Activated CD4-positive, CD25-positive, alpha-beta regulatory T cell treated with anti-CD3 and anti-CD28 coated beads, Interleukin-2, amount 50 U/mL, for 16 hours (primary cell): ENCODE results near the gene ARL8B.

Experiments used
- DNase-seq: peaks from one replicate; pipeline ENCODE4 v3.0.0-alpha.2; 2020; ENCODE audit warnings: low read depth, low spot score

ARL8B gene

DNA sequence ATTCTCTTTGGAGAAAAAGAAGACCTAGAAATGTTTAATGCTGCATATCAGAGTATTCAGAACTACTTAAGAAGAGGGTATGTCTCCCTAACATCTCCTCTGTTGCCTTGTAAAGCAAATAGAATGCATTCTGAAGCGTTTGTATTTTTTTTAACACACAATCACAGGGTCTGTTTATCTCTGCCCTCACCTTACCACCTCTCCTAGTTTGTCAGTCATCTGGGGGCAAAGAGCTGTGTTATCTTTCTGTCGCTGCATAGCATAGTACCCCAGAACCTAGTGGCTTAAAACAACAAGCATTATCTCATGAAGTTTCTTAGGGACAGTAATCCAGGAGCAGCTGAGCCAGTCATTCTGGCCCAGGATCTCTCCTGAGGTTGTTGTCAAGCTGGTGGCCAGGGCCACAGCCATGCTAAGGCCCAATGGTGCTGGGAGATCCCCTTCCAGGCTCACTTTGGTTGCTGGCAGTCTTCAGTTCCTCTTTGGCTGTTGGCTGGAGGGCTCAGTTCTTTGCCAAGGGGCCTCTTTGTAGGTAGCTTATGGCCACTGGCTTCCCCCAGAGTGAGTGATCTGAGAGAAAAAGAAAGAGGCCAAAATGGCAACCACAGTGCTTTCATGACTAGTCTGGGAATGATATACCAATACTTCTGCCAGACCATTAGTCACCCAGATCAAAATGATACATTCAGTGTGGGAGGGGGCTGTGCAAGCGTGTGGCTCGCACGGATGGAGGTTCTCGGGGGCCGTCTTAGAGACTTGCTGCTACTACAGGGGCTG is 83.3 kb downstream of the ARL8B start:
- no peak for DNase-seq

DNA sequence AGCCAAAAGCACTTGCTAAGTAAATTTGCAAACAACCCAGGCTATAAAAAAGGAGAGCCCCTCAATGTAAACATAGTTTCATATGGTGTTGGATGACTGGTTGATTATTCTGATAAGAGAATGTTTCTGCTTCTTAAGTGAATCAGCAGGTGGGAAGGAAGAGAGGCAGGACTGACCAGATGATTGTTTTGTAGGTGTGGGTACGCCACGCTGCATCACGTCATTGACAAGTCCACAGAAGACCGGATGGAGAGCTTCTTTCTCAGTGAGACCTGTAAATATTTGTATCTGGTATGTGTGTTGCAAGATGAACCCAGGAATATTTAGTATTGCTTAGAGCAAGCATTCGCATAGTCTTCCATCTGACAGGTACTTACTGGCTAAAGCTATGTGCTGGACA is 88.8 kb downstream of the ARL8B start:
- DNase-seq = no peak

DNA sequence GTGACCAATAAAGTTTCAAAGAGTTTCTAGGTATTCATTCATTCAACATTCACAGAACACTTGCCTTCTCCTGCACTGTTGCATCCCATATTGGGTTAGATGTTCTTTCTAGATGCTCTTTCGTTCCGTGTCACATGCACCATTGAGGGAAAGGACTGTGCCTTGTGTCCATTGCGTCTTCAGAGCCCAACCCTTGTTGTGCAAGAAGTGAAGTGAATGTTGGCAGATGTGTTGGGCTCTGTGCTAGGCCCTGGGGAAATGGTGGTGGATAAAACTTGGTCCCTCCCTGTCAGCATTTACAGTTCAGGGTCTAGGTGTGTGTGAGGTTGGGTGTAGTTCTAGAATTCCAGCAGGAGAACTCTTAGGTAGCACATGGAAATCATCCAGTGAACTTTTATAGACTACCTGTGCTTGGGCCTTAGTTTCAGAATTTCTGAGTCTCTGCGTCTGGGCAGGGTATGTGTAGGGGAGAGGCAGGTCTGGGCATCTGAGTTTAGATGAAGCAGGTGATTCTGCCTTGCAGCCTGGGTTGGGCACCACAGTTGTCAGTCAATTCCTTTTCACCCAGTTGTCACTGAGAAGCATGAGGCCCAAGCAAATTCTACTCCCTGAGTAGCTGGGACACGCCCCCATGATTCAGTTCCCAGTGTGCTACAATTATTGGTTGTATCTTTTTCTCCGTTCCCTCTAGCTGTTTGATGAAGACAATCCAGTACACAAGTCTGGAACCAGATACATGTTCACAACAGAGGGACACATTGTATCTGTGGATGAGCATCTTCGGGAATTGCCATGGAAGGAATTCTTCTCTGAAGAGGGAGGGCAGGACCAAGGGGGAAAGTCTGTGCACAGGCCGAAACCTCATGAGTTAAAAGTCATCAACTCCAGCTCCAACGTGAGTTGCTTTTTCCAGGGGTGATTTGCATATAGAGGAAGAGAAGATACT is 90.8 kb downstream of the ARL8B start:
- no peak for DNase-seq

DNA sequence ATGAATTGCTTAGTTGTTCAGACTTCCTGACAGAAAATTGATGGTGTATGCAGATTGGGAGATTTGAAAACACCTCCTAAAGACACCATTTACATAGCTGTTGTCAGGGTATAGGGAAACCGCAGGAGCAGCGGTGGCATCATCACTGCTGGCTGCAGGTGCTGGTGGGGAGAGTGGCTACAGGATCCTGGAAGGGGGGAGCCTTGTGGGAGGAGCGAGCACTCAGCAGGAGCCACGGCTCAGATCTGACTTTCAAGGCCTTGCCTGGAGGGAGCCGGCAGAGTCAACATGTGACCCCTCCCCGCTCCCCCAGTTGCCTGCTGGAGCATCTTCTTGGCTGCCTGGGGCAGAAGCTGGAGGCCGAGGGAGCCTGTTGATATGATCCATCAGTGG is 91.5 kb downstream of the ARL8B start:
- no peak for DNase-seq

DNA sequence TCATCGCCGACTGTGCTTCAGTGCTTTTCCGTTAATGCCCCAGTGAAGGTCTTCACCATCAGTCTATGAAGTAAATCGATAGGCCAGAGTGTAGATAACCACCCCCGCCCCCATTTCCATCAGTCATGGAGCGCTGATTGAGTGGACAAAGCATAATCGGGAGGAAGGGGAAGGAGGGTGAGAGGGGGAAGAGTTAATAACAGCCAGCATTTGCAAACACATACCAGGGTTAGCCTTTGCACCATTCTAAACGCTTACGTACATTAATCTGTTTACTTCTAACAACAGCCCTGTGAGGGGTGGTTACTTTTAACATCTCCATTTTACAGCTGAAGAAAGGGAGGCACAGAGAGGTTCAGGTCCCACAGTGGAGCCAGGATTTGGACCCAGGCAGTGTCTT is 92.3 kb downstream of the ARL8B start:
- DNase-seq = no peak

DNA sequence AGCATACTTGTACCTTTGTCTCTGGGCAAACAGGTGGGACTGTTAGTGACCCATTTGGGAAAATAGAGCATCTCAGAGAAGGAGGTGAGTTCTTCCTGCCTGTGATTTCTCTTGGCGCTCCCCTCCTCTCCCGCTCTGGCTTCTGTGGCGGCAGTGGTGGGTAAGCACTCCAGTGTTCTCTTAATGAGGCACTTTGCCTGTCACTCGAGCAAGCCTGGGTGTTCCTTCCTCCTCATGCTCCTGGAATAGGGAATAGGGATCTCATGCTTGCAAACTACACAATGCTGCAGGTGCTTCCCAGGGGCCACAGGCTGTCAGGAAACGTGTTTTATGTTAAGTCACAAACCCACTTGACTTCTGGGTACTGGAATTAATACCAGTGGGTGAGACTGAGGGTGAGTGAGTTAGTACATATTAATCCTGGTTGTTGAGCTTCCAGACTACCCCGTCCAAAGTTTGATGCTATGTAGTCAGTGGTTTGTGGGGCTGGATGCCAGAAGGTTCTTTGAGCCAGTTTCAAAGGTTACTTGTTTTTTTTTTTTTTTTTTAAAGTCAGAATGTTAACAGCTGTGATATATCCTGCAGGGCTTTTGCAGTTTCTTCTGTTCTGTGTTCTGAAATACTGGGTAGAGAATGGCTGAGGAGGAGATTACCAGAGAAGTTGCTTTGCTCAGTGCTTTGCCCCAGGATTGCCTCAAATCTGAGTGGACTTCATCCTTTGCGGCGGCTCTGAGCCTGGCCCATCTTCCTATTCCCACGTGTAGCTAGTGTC is 95.9 kb downstream of the ARL8B start:
- no peak for DNase-seq

DNA sequence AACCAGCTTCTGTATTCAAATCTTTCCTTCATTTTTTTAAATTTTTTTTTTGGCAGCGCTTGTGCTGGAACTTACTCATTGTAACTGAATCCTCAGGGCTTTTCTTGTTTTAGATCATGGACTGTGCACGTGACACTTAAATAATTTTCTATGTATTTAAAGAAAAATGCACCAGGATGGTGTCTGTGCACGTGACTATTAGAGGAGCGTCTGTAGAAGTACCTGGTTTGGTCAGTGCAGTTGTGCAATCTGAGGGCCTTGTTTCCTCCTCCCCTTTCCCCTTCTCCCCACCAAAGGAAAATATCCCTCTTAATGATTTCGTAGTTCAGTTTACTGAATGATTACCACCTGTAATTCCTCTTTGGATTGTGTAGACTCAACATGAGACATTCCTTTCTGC is 96.7 kb downstream of the ARL8B start:
- no peak for DNase-seq

DNA sequence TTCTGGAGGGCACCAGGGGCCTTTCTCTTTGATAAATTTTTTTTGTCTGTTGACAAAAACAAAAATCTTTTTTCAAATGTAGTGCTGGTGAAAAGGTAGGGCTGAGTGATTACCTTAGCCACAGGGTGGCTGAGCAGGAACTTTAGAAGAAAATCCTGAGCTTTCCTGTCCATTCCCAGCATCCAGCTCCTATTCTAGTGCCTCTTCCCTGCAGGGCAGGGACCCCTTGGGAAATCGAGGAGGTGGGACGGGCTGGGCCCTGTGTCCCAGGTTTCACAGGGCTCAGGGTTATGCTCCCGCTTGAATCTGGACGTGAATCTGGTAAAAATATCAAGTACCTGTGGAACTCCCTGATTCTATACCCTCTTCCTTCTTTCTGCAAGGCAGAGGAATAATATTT is 97.1 kb downstream of the ARL8B start:
- DNase-seq = no peak

DNA sequence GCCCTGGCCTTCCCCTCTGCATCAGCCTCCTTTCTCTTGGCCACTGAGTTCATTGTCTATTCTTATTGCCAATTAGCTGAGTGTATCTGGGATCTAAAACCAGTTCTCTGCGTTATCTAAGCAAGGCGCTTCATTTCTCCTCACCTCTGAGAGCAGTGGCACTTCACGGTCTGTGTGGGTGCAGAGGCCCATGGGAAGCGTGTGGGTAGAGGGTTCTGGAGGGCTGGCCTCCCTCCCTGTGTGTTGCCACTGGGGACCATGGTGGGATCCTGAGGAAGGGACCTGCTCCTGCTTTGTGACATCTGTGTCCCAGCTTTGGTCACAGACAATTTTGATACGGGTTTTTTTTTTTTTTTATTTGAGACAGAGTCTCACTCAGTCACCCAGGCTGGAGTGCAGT is 98.1 kb downstream of the ARL8B start:
- DNase-seq = no peak

DNA sequence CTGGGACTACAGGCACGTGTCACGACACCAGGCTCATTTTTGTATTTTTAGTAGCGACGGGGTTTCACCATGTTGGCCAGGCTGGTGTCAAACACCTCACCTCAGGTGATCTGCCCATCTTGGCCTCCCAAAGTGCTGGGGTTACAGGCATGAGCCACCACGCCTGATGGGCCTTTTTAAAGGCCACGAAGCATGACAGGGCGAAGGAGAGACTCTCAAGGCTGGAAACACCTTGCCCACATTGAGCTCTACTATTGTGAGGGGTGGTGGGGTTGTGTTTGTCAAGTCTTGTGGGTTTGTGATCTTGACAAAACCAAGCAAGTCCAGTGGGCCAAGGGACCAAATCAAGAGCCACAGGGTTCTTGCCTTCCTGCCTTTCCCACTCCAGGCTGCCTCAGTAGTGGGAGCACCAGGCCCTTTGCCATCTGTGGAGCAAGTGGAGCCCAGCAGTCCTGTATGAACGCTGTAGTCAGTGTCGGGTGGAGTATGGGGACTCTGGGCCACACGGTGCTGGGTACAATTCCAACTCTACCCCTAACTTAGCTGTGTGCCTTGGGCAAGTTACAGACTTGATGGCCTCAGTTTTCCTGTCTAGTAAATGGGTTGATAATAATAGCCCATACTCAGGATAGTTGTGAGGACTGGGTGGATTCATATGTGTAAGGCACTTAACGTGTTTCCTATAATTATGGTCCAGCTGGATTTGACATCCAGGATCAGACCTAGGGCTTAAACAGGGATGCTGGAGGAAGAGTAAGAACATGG is 98.8 kb downstream of the ARL8B start:
- no peak for DNase-seq

DNA sequence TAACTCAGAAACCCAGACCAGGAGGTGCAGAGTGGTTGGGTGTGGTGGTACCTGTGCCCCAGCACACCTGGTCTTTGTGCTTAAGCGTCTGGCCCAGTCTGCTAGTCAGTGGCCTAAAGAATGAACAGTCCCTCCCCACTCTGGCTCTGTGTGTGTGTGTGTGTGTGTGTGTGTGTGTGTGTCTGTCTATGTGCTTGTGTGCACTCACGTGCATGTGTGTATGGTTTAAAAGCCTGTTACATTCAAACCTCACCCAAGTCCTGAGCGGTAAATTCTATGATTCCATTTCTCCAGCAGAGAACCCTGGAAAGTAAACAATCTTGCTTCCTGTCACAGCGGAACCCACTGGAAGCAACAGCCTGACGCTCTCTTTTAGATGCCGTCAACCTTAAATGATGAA is 99.6 kb downstream of the ARL8B start:
- DNase-seq = no peak

DNA sequence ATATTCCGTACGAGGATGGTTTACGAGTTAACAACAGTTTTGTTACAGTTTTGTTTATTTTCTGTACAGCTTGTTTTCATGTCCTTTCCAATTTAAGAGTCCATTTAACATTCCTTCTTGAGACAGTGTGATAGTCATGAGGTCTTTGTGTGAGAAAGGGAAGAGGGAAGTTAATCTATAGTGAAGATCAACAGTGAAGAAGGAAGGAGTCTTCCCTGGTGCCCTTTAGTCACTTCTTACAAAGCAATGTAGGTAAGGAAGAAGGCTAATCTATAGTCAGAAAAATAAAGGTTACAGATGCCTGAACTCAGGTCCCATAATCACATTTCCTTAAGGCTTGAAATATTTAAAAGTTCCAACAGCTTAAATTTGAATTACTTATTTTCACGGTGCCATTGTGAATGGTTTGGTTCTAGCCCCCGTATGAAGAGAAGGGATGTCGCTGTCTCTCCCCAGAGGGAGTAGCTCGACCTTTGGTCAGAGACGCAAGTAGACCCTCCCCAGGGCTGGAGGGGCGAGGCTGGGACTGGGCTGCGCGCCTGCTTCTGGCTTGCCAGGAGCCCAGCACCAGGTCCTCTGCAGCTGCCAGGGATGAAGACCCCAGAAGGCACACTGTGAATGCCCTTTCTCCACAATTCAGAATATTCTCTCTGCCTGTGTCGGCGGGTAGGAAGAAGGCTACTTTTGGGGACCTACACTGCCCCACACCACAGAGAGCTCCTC is 100.4 kb downstream of the ARL8B start:
- DNase-seq = no peak

DNA sequence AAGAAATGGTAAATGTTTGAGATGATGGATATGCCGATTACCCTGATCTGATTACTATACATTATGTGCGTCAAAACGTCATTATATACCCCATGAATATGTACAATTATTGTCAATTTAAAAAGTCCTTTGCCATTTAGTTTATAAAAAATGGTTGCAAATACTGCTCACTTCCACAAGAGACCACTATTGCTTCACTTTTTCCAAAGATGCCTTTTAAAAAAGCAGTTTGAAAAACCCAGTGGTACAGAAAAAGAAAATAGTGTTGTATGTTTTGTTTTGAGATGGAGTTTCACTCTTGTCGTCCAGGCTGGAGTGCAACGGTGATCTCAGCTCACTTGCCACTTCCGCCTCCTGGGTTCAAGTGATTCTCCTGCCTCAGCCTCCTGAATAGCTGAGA is 104.7 kb downstream of the ARL8B start:
- no peak for DNase-seq

DNA sequence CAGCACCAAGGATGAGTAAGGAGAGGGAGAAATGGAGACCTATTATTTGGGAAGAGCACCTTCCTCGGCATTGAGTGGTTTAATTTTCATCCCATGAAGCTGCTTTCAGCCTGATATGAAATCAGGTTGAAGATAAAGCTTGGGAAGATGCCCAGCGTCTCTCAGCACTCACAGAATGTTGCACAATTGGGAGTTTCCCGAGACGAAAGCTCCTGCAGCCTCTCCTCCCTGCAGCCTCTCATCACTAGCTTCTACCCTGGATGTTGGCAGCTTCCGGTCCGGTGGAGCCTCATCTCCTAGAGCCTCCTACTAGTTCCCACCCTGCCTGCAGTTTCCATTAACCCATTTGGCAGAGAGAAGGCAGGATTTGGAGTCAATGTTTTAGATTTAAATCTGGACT is 105.7 kb downstream of the ARL8B start:
- DNase-seq = no peak

DNA sequence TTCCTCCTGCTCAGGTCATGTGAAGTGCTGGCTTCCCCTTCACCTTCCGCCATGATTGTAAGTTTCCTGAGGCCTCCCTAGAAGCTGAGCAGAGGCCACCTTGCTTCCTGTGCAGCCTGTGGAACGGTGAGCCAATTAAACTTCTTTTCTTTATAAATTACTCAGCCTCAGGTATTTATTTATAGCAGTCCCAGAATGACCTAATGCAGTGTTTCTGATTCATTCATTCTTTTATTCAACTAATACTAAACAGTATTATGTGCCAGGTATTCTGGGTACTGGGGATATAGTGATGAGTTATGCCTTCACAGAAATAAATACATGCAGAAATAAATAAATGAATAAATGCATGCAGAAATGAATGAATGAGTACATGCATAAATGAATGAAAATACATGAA is 107.3 kb downstream of the ARL8B start:
- DNase-seq = no peak
